GM19238 (cell line): ENCODE results near the gene TPI1.

ENCODE experiments used
- DNase-seq: peaks from one replicate; pipeline ENCODE4 v3.0.0; 2011; ENCODE audit warnings: low spot score; ENCODE audit not compliant: insufficient read length

The TPI1 gene

GRCh38 chr12:6828781-6829535, 38.4 kb upstream of the TPI1 start:
- DNase-seq = no peak

- no peak for DNase-seq
Measured at GRCh38 chr12:6829536-6830220, 37.7 kb upstream of the TPI1 start.

- no peak for DNase-seq
Measured at GRCh38 chr12:6830286-6830890, 36.9 kb upstream of the TPI1 start.

- DNase-seq = no peak
Measured at GRCh38 chr12:6830999-6831398, 36.3 kb upstream of the TPI1 start.

- DNase-seq = no peak
Measured at GRCh38 chr12:6831450-6831995, 35.8 kb upstream of the TPI1 start.

- no peak for DNase-seq
Measured at GRCh38 chr12:6832125-6832524, 35.2 kb upstream of the TPI1 start.

- DNase-seq = no peak
Measured at GRCh38 chr12:6833189-6833890, 34.0 kb upstream of the TPI1 start.

- no peak for DNase-seq
Measured at GRCh38 chr12:6834254-6834653, 33.1 kb upstream of the TPI1 start.

- DNase-seq = no peak
Measured at GRCh38 chr12:6834873-6835272, 32.5 kb upstream of the TPI1 start.

- DNase-seq = no peak
Measured at GRCh38 chr12:6836851-6837250, 30.5 kb upstream of the TPI1 start.

GRCh38 chr12:6837370-6838060, 29.8 kb upstream of the TPI1 start:
- DNase-seq = no peak

- DNase-seq = no peak
Measured at GRCh38 chr12:6838854-6839253, 28.5 kb upstream of the TPI1 start.

GRCh38 chr12:6839482-6840201, 27.7 kb upstream of the TPI1 start:
- peak; percentile 73 for DNase-seq

- DNase-seq = no peak
Measured at GRCh38 chr12:6840330-6840729, 27.0 kb upstream of the TPI1 start.

- no peak for DNase-seq
Measured at GRCh38 chr12:6840761-6841515, 26.4 kb upstream of the TPI1 start, which contains the start of gene GNB3. GNB3 (plus strand) TSS chr12:6840925; CDS start chr12:6841288, 363 bp downstream.

GRCh38 chr12:6842075-6842474, 25.3 kb upstream of the TPI1 start:
- DNase-seq = no peak

- DNase-seq = no peak
Measured at GRCh38 chr12:6843118-6843902, 24.0 kb upstream of the TPI1 start.

- no peak for DNase-seq
Measured at GRCh38 chr12:6845395-6845794, 21.9 kb upstream of the TPI1 start.
